GM23248 (cell line): ENCODE results near the gene KCTD16. TPM values are rescaled to one million over a fixed set of nuclear protein-coding genes. Genes with fewer than 3 reads are reported as not detected.

Experiments
- DNase-seq: peaks from one replicate; pipeline ENCODE4 v3.0.0-alpha.2; 2015
- H2AFZ ChIP-seq: fragments of 200-600 bp; sonication (generic); 2 replicates; pipeline ENCODE4 v1.6.1; 2016; ENCODE audit warnings: antibody characterized with exemption
- H3F3A ChIP-seq: fragments of 200-600 bp; sonication (generic); 2 replicates; pipeline ENCODE4 v1.6.1; 2016; ENCODE audit warnings: mild to moderate bottlenecking, antibody characterized with exemption, mixed run types; ENCODE audit not compliant: insufficient read depth
- H3K27ac ChIP-seq: fragments of 200-600 bp; sonication (generic); 2 replicates; pipeline ENCODE4 v1.5.1; 2016; ENCODE audit warnings: mild to moderate bottlenecking
- H3K27me3 ChIP-seq: fragments of 200-600 bp; sonication (generic); replicated peaks from 2 replicates; pipeline ENCODE4 v1.6.1; 2016; ENCODE audit warnings: mild to moderate bottlenecking; ENCODE audit not compliant: insufficient read depth
- H3K36me3 ChIP-seq: fragments of 200-600 bp; sonication (generic); 2 replicates; pipeline ENCODE4 v1.6.1; 2016; ENCODE audit warnings: low read depth, mild to moderate bottlenecking
- H3K4me1 ChIP-seq: fragments of 200-600 bp; sonication (generic); 2 replicates; pipeline ENCODE4 v1.6.1; 2016; ENCODE audit warnings: mild to moderate bottlenecking; ENCODE audit not compliant: insufficient read depth
- H3K4me2 ChIP-seq: fragments of 200-600 bp; sonication (generic); one replicate; pipeline ENCODE4 v1.6.1; 2016; ENCODE audit warnings: mild to moderate bottlenecking; ENCODE audit not compliant: unreplicated experiment
- H3K4me3 ChIP-seq: fragments of 200-600 bp; sonication (generic); 2 replicates; pipeline ENCODE4 v1.5.1; 2016; ENCODE audit warnings: mild to moderate bottlenecking
- H3K79me2 ChIP-seq: fragments of 200-600 bp; sonication (generic); 2 replicates; pipeline ENCODE4 v1.6.1; 2016; ENCODE audit warnings: mild to moderate bottlenecking; ENCODE audit not compliant: insufficient read depth
- H3K9ac ChIP-seq: fragments of 200-600 bp; sonication (generic); 2 replicates; pipeline ENCODE4 v1.6.1; 2016; ENCODE audit warnings: mild to moderate bottlenecking
- H3K9me2 ChIP-seq: fragments of 200-600 bp; sonication (generic); 2 replicates; pipeline ENCODE4 v1.6.1; 2016; ENCODE audit warnings: mixed run types, mild to moderate bottlenecking, moderate library complexity; ENCODE audit not compliant: insufficient read depth
- H3K9me3 ChIP-seq: fragments of 200-600 bp; sonication (generic); one replicate; pipeline ENCODE4 v1.6.1; 2017; ENCODE audit warnings: low read depth
- H4K20me1 ChIP-seq: fragments of 200-600 bp; sonication (generic); 2 replicates; pipeline ENCODE4 v1.6.0; 2016; ENCODE audit not compliant: insufficient read depth
- EZH2 ChIP-seq: fragments of 200-600 bp; sonication (generic); IDR thresholded peaks from 2 replicates; pipeline ENCODE4 v1.6.1; 2018; ENCODE audit warnings: antibody characterized with exemption, mild to moderate bottlenecking; ENCODE audit not compliant: insufficient read depth, poor library complexity, severe bottlenecking
- EZH2phosphoT487 ChIP-seq: fragments of 200-600 bp; sonication (generic); IDR thresholded peaks from 2 replicates; pipeline ENCODE4 v1.6.1; 2018; ENCODE audit warnings: antibody characterized with exemption, moderate library complexity, mild to moderate bottlenecking, low read depth; ENCODE audit not compliant: insufficient read depth
- WGBS, 2 experiments: methylation state at CpG; one replicate each; pipeline ENCODE4 v1.1.6; 2015 to 2017; ENCODE audit warnings: low lambda C conversion rate in 2 of 2, low coverage in 1 of 2; ENCODE audit errors: missing lambda C conversion rate in 2 of 2; 5-methylcytosine and 5-hydroxymethylcytosine counted together
- in situ Hi-C: fragments of 300-500 bp; cut with MboI; formaldehyde crosslinking; loops from 2 replicates; pipeline ENCODE4 v1.15.0; 2020
- polyA plus RNA-seq: library from polyadenylated mRNA; unstranded; fragments of >200 nt; fragmentation: Nextera tagmentation; extraction: Ambion mirVana; gene quantifications from 2 replicates; pipeline ENCODE4 v1.2.1, GENCODE V29; 2016
- total RNA-seq: library from RNA; depleted of rRNA; stranded (reverse); fragments of >200 nt; shearing (Covaris generic); gene quantifications from 2 replicates; pipeline ENCODE4 v1.2.3, GENCODE V29; 2014

Gene KCTD16
- total and polyA plus RNA-seq, 2 experiments from 2014 or later = 0.25 to 0.65 TPM

- Histone ChIP-seq H3K9me3 (no peaks in the 10 kb centered on the region), H3K27ac (no peak overlapping the region), H2AFZ (no peak overlapping the region), H3K36me3 (no peaks in the 10 kb centered on the region), H3K4me2 (no peak overlapping the region), H4K20me1 (no peaks in the 10 kb centered on the region), H3K4me1 (peaks cover 20% of the 10 kb centered on the region), H3K4me3 (no peak overlapping the region), H3F3A (peaks cover 11% of the 10 kb centered on the region), H3K9me2 (no peaks in the 10 kb centered on the region), H3K79me2 (no peaks in the 10 kb centered on the region), H3K9ac (no peak overlapping the region), H3K27me3 (no peaks in the 10 kb centered on the region)
- WGBS, 2 experiments = 95 to 99% methylated on average over 2 of the region's 2 CpGs
- TF ChIP-seq EZH2 (no peak), EZH2phosphoT487 (no peak)
- no peak for DNase-seq
- in situ Hi-C loops = no loop called here
These were observed 314.9 kb downstream of the KCTD16 start for GRCh38 chr5:144485540-144485939.

DNA sequence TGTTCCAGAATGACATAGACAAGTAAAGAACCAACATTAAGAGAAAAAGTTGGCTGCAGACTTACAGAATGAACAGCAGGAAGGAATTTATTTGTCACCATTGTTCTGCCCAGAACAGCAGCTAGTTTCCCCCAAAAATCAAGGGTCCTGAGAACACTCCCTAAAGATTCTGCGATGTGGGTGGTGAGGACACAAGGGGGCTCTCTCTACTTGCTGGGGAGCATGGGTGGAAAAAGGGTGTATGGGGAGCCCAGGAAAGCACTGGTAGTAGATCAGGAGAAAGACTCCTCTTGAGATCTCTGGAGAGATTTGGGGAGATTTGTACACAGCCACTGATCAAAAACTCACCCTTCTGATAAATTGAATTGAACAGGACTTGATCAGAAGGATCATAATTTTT is 316.5 kb downstream of the KCTD16 start:
- in situ Hi-C loops = no loop called here
- DNase-seq = no peak

GRCh38 chr5:144487761-144488160 is 317.1 kb downstream of the KCTD16 start:
- no peaks in the 10 kb centered on the region for H3K9me3 ChIP-seq
- no peak overlapping the region for H3K4me3 ChIP-seq
- in situ Hi-C loops = no loop called here
- no peaks in the 10 kb centered on the region for H4K20me1 ChIP-seq
- no peak overlapping the region for H3K27ac ChIP-seq
- H3F3A ChIP-seq = peaks cover 11% of the 10 kb centered on the region
- no peaks in the 10 kb centered on the region for H3K9me2 ChIP-seq
- H3K27me3 ChIP-seq = no peaks in the 10 kb centered on the region
- TF ChIP-seq EZH2phosphoT487 = no peak
- TF ChIP-seq EZH2 = no peak
- peak; percentile 3 for DNase-seq
- H3K36me3 ChIP-seq = no peaks in the 10 kb centered on the region
- no peak overlapping the region for H3K9ac ChIP-seq
- no peaks in the 10 kb centered on the region for H3K79me2 ChIP-seq
- no peak overlapping the region for H2AFZ ChIP-seq
- H3K4me2 ChIP-seq = no peak overlapping the region
- H3K4me1 ChIP-seq = peaks cover 20% of the 10 kb centered on the region

More for the DNA sequence above, 316.5 kb downstream of the KCTD16 start:
- no peak overlapping the region for H2AFZ ChIP-seq
- H3K27ac ChIP-seq = no peak overlapping the region
- H3K4me3 ChIP-seq = no peak overlapping the region
- H3K27me3 ChIP-seq = no peaks in the 10 kb centered on the region
- H3K9me3 ChIP-seq = no peaks in the 10 kb centered on the region
- H3K79me2 ChIP-seq = no peaks in the 10 kb centered on the region
- H3K9ac ChIP-seq = no peak overlapping the region
- H3K9me2 ChIP-seq = no peaks in the 10 kb centered on the region
- H3F3A ChIP-seq = peaks cover 11% of the 10 kb centered on the region
- no peak overlapping the region for H3K4me2 ChIP-seq
- H4K20me1 ChIP-seq = no peaks in the 10 kb centered on the region
- peaks cover 20% of the 10 kb centered on the region for H3K4me1 ChIP-seq
- 33 to 35% methylated on average over 1 of the region's 1 CpG for WGBS, 2 experiments
- no peaks in the 10 kb centered on the region for H3K36me3 ChIP-seq
- TF ChIP-seq EZH2 (no peak), EZH2phosphoT487 (no peak)

DNA sequence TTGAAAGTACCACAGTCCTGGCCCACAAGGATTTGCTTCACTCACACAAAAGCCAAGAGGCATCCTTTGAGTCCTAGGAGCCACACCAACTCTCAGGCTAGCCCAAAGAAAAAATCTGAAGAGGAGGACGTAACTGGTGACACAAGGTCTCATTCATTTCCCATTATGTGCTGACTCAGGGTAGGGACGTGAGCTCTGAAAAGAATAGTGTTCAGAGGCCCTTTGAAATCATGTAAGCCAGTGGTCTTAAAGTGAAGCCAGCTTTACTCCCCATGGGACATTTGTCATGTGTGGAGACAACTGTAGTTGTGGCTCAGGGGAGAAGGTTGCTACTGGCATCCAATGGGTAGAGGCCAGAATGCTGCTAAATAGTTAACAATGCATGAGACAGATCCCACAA is 332.4 kb downstream of the KCTD16 start:
- H3K9ac ChIP-seq = no peak overlapping the region
- H3K79me2 ChIP-seq = no peaks in the 10 kb centered on the region
- 39 to 59% methylated on average over 2 of the region's 2 CpGs for WGBS, 2 experiments
- H3K9me2 ChIP-seq = no peaks in the 10 kb centered on the region
- H3K36me3 ChIP-seq = no peaks in the 10 kb centered on the region
- no peaks in the 10 kb centered on the region for H3K4me1 ChIP-seq
- no peak overlapping the region for H2AFZ ChIP-seq
- H4K20me1 ChIP-seq = no peaks in the 10 kb centered on the region
- H3K4me2 ChIP-seq = no peak overlapping the region
- DNase-seq = no peak
- no peak overlapping the region for H3K27ac ChIP-seq
- no peak for TF ChIP-seq EZH2phosphoT487
- TF ChIP-seq EZH2 = no peak
- H3K9me3 ChIP-seq = no peaks in the 10 kb centered on the region
- in situ Hi-C loops = no loop called here
- no peak overlapping the region for H3K4me3 ChIP-seq
- H3K27me3 ChIP-seq = no peaks in the 10 kb centered on the region
- no peaks in the 10 kb centered on the region for H3F3A ChIP-seq

DNA sequence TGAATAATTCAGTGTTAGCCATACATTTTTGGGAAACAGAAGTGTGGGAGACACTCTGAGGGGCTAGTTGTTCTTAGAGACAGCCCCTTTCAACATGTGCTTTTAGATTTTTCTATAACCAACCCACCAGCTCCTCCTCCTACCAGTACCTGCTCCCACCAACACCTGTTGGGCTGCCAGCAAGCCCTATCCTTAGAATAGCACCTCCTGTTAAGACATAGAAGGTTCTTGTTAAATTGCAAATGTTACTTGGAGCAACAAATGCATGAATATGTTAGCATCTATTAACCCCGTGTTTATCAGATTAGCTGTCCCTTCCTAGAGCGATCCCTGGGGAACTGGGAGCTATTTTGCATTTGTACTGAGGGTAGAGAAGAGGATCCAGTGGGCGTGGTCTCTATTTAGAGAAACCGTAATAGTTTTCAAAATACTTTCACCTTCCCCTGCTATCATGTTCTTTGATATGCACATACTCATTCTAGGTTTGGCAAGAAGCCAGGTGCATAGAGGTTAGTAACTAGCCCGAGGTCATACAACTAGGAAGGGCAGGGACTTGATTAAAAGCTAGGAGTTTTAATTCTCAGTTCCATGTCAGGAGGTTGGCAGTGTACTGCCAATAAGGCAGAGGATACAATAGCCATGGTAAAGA is 334.4 kb downstream of the KCTD16 start:
- 18 to 24% methylated on average over 5 of the region's 5 CpGs for WGBS, 2 experiments
- DNase-seq = no peak
- Histone ChIP-seq H4K20me1 (no peaks in the 10 kb centered on the region), H3K4me2 (no peak overlapping the region), H3K9ac (no peak overlapping the region), H3F3A (no peaks in the 10 kb centered on the region), H3K27me3 (no peaks in the 10 kb centered on the region), H3K4me1 (no peaks in the 10 kb centered on the region), H3K9me3 (no peaks in the 10 kb centered on the region), H3K36me3 (no peaks in the 10 kb centered on the region), H3K9me2 (no peaks in the 10 kb centered on the region), H2AFZ (no peak overlapping the region), H3K4me3 (no peak overlapping the region), H3K27ac (no peak overlapping the region), H3K79me2 (no peaks in the 10 kb centered on the region)
- in situ Hi-C loops = no loop called here
- no peak for TF ChIP-seq EZH2phosphoT487
- no peak for TF ChIP-seq EZH2
